Body of pancreas (tissue), 4 donors: ENCODE data around the gene RFK. TPM values are rescaled to one million over a fixed set of nuclear protein-coding genes. Genes with fewer than 3 reads are reported as not detected.

Source experiments
- ATAC-seq: fragments of 150-250 bp; one replicate; pipeline ENCODE4 v1.9.1; 2016
- DNase-seq, 4 donors: peaks; one replicate each; pipeline ENCODE4 v3.0.0-alpha.2; 2019
- H3K27ac ChIP-seq, 4 donors: fragments of 200-600 bp; sonication (generic); 1 replicate in 3 of 4; 2 replicates in 1 of 4; pipeline versions ENCODE4 v1.5.1 to v1.6.1; 2016 to 2019; ENCODE audit warnings: mild to moderate bottlenecking in 1 of 4, mixed read lengths in 1 of 4, moderate library complexity in 1 of 4
- H3K27me3 ChIP-seq, 2 donors: fragments of 200-600 bp; sonication (generic); one replicate each; pipeline ENCODE4 v1.6.0; 2016; ENCODE audit warnings: mild to moderate bottlenecking in 1 of 2
- H3K36me3 ChIP-seq, 2 donors: fragments of 200-600 bp; sonication (generic); replicated peaks in 1 of 2; 2 replicates each; pipeline ENCODE4 v1.5.1; 2016; ENCODE audit warnings: low read depth in 2 of 2; ENCODE audit not compliant: insufficient read depth in 1 of 2
- H3K4me1 ChIP-seq: fragments of 200-600 bp; sonication (generic); one replicate; pipeline ENCODE4 v1.6.0; 2016
- H3K4me3 ChIP-seq, 2 donors: fragments of 200-600 bp; sonication (generic); 1 replicate in 1 of 2; 2 replicates in 1 of 2; pipeline ENCODE4 v1.5.1; 2016 to 2019
- H3K9me3 ChIP-seq, 3 donors: fragments of 200-600 bp; sonication (generic); 1 replicate in 2 of 3; 2 replicates in 1 of 3; pipeline ENCODE4 v1.5.1; 2016
- CTCF ChIP-seq, 7 experiments: fragments of 450-650 bp in 4 of 7; fragments of 200-600 bp in 3 of 7; sonication (generic) in 3 of 7; IDR thresholded peaks; one replicate each; pipeline ENCODE4 v1.5.1; 2016 to 2019; ENCODE audit warnings: antibody characterized with exemption in 7 of 7
- POLR2A ChIP-seq, 3 donors: fragments of 450-650 bp; IDR thresholded peaks; one replicate each; pipeline ENCODE4 v1.6.1; 2016; ENCODE audit warnings: antibody characterized with exemption in 3 of 3, mild to moderate bottlenecking in 2 of 3
- WGBS, 2 donors: methylation state at CpG; one replicate each; pipeline ENCODE4 v1.1.5; 2017; 5-methylcytosine and 5-hydroxymethylcytosine counted together
- intact Hi-C: fragments of 100-400 bp; cut with DNase I; formaldehyde crosslinking; loops from one replicate; pipeline ENCODE4 v1.15.1; 2023
- total RNA-seq, 2 donors: library from RNA; depleted of rRNA; stranded (reverse); fragments of >200 nt; gene quantifications; one replicate each; pipeline ENCODE4 v1.1.0, GENCODE V29; 2016

RFK gene
- total RNA-seq, 2 donors from 2014 or later = 7.6 to 13.0 TPM

- WGBS, 2 donors = 66 to 68% methylated on average over 10 of the region's 10 CpGs
- H3K4me3 ChIP-seq = no peak overlapping the region
- DNase-seq (peak; percentile 87 to 94 (median 88)), ATAC-seq (peak; percentile 84)
- H3K27ac ChIP-seq = peak overlapping the region; percentile 63 to 86 (median 84)
- H3K27me3 ChIP-seq = no peaks in the 10 kb centered on the region
- H3K36me3 ChIP-seq = no peaks in the 10 kb centered on the region
- TF ChIP-seq POLR2A (IDR thresholded peaks at IDR 0.05) (peak in 2 of 3 donors; percentile 19 to 35), CTCF (IDR thresholded peaks at IDR 0.05) (no peak)
- H3K9me3 ChIP-seq = no peaks in the 10 kb centered on the region
- intact Hi-C loops = no loop called here
- peaks cover 62% of the 10 kb centered on the region for H3K4me1 ChIP-seq
Observed at GRCh38 chr9:76374783-76375559, 19.3 kb downstream of the RFK start.

- intact Hi-C loops = no loop called here
- Histone ChIP-seq H3K27me3 (no peaks in the 10 kb centered on the region), H3K27ac (peak overlapping the region; percentile 63 to 86 (median 84)), H3K9me3 (no peaks in the 10 kb centered on the region), H3K4me3 (no peak overlapping the region), H3K4me1 (peaks cover 62% of the 10 kb centered on the region), H3K36me3 (no peaks in the 10 kb centered on the region)
- TF ChIP-seq CTCF (IDR thresholded peaks at IDR 0.05) (no peak), POLR2A (IDR thresholded peaks at IDR 0.05) (no peak)
- DNase-seq = no peak
- WGBS, 2 donors = 57 to 66% methylated on average over 6 of the region's 6 CpGs
- ATAC-seq = no peak
Observed at GRCh38 chr9:76373784-76374474, 20.3 kb downstream of the RFK start.

- Histone ChIP-seq H3K36me3 (no peaks in the 10 kb centered on the region), H3K27me3 (no peaks in the 10 kb centered on the region), H3K4me3 (no peak overlapping the region), H3K9me3 (no peaks in the 10 kb centered on the region), H3K27ac (peak overlapping the region; percentile 63 to 86 (median 84)), H3K4me1 (peaks cover 68% of the 10 kb centered on the region)
- 4 to 7% methylated on average over 4 of the region's 4 CpGs for WGBS, 2 donors
- TF ChIP-seq CTCF (IDR thresholded peaks at IDR 0.05) (peak in 2 of 7 experiments; percentile 1 to 14), POLR2A (IDR thresholded peaks at IDR 0.05) (peak in 1 of 3 donors; percentile 48)
- ATAC-seq = peak; percentile 93
- intact Hi-C loops = no loop called here
- DNase-seq = peak; percentile 87 to 95 (median 90)
Observed at GRCh38 chr9:76373173-76373783, 20.9 kb downstream of the RFK start.

- H3K4me1 ChIP-seq = peaks cover 70% of the 10 kb centered on the region
- no peaks in the 10 kb centered on the region for H3K9me3 ChIP-seq
- no peaks in the 10 kb centered on the region for H3K27me3 ChIP-seq
- no peak overlapping the region for H3K4me3 ChIP-seq
- intact Hi-C loops = no loop called here
- TF ChIP-seq CTCF (IDR thresholded peaks at IDR 0.05) (no peak), POLR2A (IDR thresholded peaks at IDR 0.05) (no peak)
- ATAC-seq (no peak), DNase-seq (no peak)
- no peaks in the 10 kb centered on the region for H3K36me3 ChIP-seq
- peak overlapping the region; percentile 48 to 86 (median 74) for H3K27ac ChIP-seq
Observed at GRCh38 chr9:76372336-76372735, 21.9 kb downstream of the RFK start.
